HEK293T (cell line): ENCODE data around the gene CDK14.

ENCODE experiments used
- ARNT ChIP-seq: fragments of 450-650 bp; IDR thresholded peaks from 2 replicates; pipeline ENCODE4 v1.6.1; 2017; ENCODE audit warnings: mild to moderate bottlenecking
- BHLHE40 ChIP-seq: fragments of 450-650 bp; IDR thresholded peaks from 2 replicates; pipeline ENCODE4 v1.6.1; 2016; ENCODE audit warnings: mild to moderate bottlenecking, moderate library complexity, borderline replicate concordance
- CTBP1 ChIP-seq: fragments of 450-650 bp; IDR thresholded peaks from 2 replicates; pipeline ENCODE4 v1.6.1; 2016; ENCODE audit warnings: borderline replicate concordance
- FOXA1 ChIP-seq: fragments of 450-650 bp; IDR thresholded peaks from 2 replicates; pipeline ENCODE4 v1.6.1; 2016; ENCODE audit warnings: mild to moderate bottlenecking
- FOXK2 ChIP-seq: fragments of 450-650 bp; IDR thresholded peaks from 2 replicates; pipeline ENCODE4 v1.6.1; 2016; ENCODE audit warnings: mild to moderate bottlenecking
- FOXM1 ChIP-seq: fragments of 450-650 bp; IDR thresholded peaks from 2 replicates; pipeline ENCODE4 v1.6.1; 2017; ENCODE audit warnings: mild to moderate bottlenecking, borderline replicate concordance
- NFRKB ChIP-seq: fragments of 450-650 bp; IDR thresholded peaks from 2 replicates; pipeline ENCODE4 v1.6.1; 2016; ENCODE audit warnings: mild to moderate bottlenecking, moderate library complexity

GRCh38 chr7:90966346-90966745 is 370.2 kb downstream of the CDK14 start:
- TF ChIP-seq FOXM1, result no peak
- TF ChIP-seq CTBP1, result no peak
- no peak for TF ChIP-seq FOXK2
- no peak for TF ChIP-seq ARNT
- no peak for TF ChIP-seq FOXA1
- TF ChIP-seq BHLHE40, result no peak
- TF ChIP-seq NFRKB, result no peak
